Liver (tissue), 9 donors: ENCODE results near the gene LPP. TPM values are rescaled to one million over a fixed set of nuclear protein-coding genes. Genes with fewer than 3 reads are reported as not detected.
A peak's percentile ranks its signal among the peaks of the same experiment; 100 is the strongest.

Source experiments
- DNase-seq: peaks from one replicate; pipeline ENCODE4 v3.0.0-alpha.2; 2017; ENCODE audit warnings: low spot score
- H3K27ac ChIP-seq, 2 donors: one replicate each; pipeline ENCODE4 v1.7.0; 2013; ENCODE audit warnings: inconsistent platforms in 2 of 2, low read length in 2 of 2, control low read depth in 1 of 2, low read depth in 1 of 2, mild to moderate bottlenecking in 1 of 2
- H3K27me3 ChIP-seq, 4 donors: one replicate each; pipeline versions ENCODE4 v1.6.1 to v1.7.0; 2013; ENCODE audit warnings: low read length in 3 of 4, inconsistent platforms in 1 of 4, mild to moderate bottlenecking in 1 of 4, moderate library complexity in 1 of 4; ENCODE audit not compliant: control insufficient read depth in 4 of 4, insufficient read depth in 4 of 4
- H3K36me3 ChIP-seq, 4 donors: one replicate each; pipeline versions ENCODE4 v1.6.1 to v1.7.0; 2013; ENCODE audit warnings: low read length in 3 of 4, mild to moderate bottlenecking in 3 of 4, low read depth in 1 of 4, moderate library complexity in 1 of 4; ENCODE audit not compliant: control insufficient read depth in 4 of 4, insufficient read depth in 3 of 4
- H3K4me1 ChIP-seq, 4 donors: one replicate each; pipeline versions ENCODE4 v1.6.1 to v1.7.0; 2013; ENCODE audit warnings: low read length in 3 of 4, mild to moderate bottlenecking in 3 of 4, moderate library complexity in 1 of 4; ENCODE audit not compliant: control insufficient read depth in 4 of 4, insufficient read depth in 4 of 4
- H3K4me3 ChIP-seq, 3 donors: one replicate each; pipeline versions ENCODE4 v1.6.1 to v1.7.0; 2013; ENCODE audit warnings: low read length in 3 of 3, control low read depth in 1 of 3, low read depth in 1 of 3, mild to moderate bottlenecking in 1 of 3
- H3K9ac ChIP-seq, 2 donors: one replicate each; pipeline ENCODE4 v1.7.0; 2013; ENCODE audit warnings: low read length in 2 of 2, mild to moderate bottlenecking in 2 of 2, moderate library complexity in 2 of 2, control low read depth in 1 of 2, low read depth in 1 of 2
- H3K9me3 ChIP-seq, 4 donors: one replicate each; pipeline versions ENCODE4 v1.6.1 to v1.7.0; 2013; ENCODE audit warnings: low read length in 3 of 4; ENCODE audit not compliant: control insufficient read depth in 4 of 4
- CTCF ChIP-seq: fragments of 150-350 bp; IDR thresholded peaks from 2 replicates; pipeline ENCODE4 v1.5.1; 2017; ENCODE audit warnings: improper control_type of control experiment, low read depth, low read length; ENCODE audit not compliant: missing input control
- EGR1 ChIP-seq, 2 donors: IDR thresholded peaks; 2 replicates each; pipeline ENCODE4 v1.6.1; 2016 to 2018; ENCODE audit warnings: antibody characterized with exemption in 2 of 2, low read depth in 2 of 2
- FOXA1 ChIP-seq: IDR thresholded peaks from 2 replicates; pipeline ENCODE4 v1.6.1; 2016; ENCODE audit warnings: antibody characterized with exemption
- FOXA2 ChIP-seq: IDR thresholded peaks from 2 replicates; pipeline ENCODE4 v1.6.1; 2016; ENCODE audit warnings: antibody characterized with exemption
- GABPA ChIP-seq, 2 donors: IDR thresholded peaks in 1 of 2; conservative IDR thresholded peaks in 1 of 2; 2 replicates each; pipeline ENCODE4 v1.6.1; 2016; ENCODE audit warnings: antibody characterized with exemption in 2 of 2, mild to moderate bottlenecking in 1 of 2, moderate library complexity in 1 of 2
- HNF4A ChIP-seq, 2 donors: conservative IDR thresholded peaks; 2 replicates each; pipeline ENCODE4 v1.6.1; 2016; ENCODE audit warnings: antibody characterized with exemption in 2 of 2, mild to moderate bottlenecking in 2 of 2
- HNF4G ChIP-seq: IDR thresholded peaks from 2 replicates; pipeline ENCODE4 v1.6.1; 2016; ENCODE audit warnings: antibody characterized with exemption
- JUND ChIP-seq, 2 donors: IDR thresholded peaks; 2 replicates each; pipeline ENCODE4 v1.6.1; 2016; ENCODE audit warnings: antibody characterized with exemption in 2 of 2
- MAX ChIP-seq: IDR thresholded peaks from 2 replicates; pipeline ENCODE4 v1.6.1; 2016; ENCODE audit warnings: antibody characterized with exemption
- NR2F2 ChIP-seq: IDR thresholded peaks from 2 replicates; pipeline ENCODE4 v1.6.1; 2016; ENCODE audit warnings: antibody characterized with exemption
- RAD21 ChIP-seq, 2 donors: IDR thresholded peaks; 2 replicates each; pipeline ENCODE4 v1.6.1; 2016; ENCODE audit warnings: antibody characterized with exemption in 2 of 2, mild to moderate bottlenecking in 2 of 2
- RXRA ChIP-seq, 2 donors: IDR thresholded peaks; 2 replicates each; pipeline ENCODE4 v1.6.1; 2017 to 2018; ENCODE audit warnings: antibody characterized with exemption in 2 of 2, mild to moderate bottlenecking in 1 of 2
- SP1 ChIP-seq: IDR thresholded peaks from 2 replicates; pipeline ENCODE4 v1.6.1; 2018; ENCODE audit warnings: antibody characterized with exemption, mild to moderate bottlenecking
- TAF1 ChIP-seq: conservative IDR thresholded peaks from 2 replicates; pipeline ENCODE4 v1.6.1; 2016; ENCODE audit warnings: antibody characterized with exemption, mild to moderate bottlenecking
- YY1 ChIP-seq: IDR thresholded peaks from 2 replicates; pipeline ENCODE4 v1.6.1; 2016; ENCODE audit warnings: antibody characterized with exemption, mild to moderate bottlenecking
- ZBTB33 ChIP-seq: IDR thresholded peaks from 2 replicates; pipeline ENCODE4 v1.6.1; 2016; ENCODE audit warnings: antibody characterized with exemption
- WGBS: extraction: QIAGEN DNeasy Blood & Tissue Kit; methylation state at CpG from one replicate; pipeline ENCODE4 v1.1.7; 2013; 5-methylcytosine and 5-hydroxymethylcytosine counted together
- polyA plus RNA-seq, 2 donors: library from polyadenylated mRNA; stranded (reverse) in 1 of 2; unstranded in 1 of 2; fragments of 200-250 nt in 1 of 2; fragments of >200 nt in 1 of 2; fragmentation: Nextera tagmentation in 1 of 2; extraction: Ambion mirVana in 1 of 2; gene quantifications; one replicate each; pipeline versions ENCODE4 v1.2.1 to v1.2.3, GENCODE V29; 2013 to 2015
- total RNA-seq, 2 donors: library from RNA; depleted of rRNA; stranded (reverse); fragments of >200 nt; gene quantifications; one replicate each; pipeline ENCODE4 v1.2.3, GENCODE V29; 2014
- TF ChIP-seq, protein P1 (sequence below): IDR thresholded peaks from 2 replicates; pipeline ENCODE4 v1.6.1; 2016; ENCODE audit warnings: antibody characterized with exemption, mild to moderate bottlenecking
- TF ChIP-seq, protein P2 (sequence below): IDR thresholded peaks from 2 replicates; pipeline ENCODE4 v1.6.1; 2016; ENCODE audit warnings: antibody characterized with exemption
- donor health status: healthy.
- donor health status: healthy.
- donor health status: healthy.
- donor health status: healthy.
- donor health status: healthy.

LPP gene
- total and polyA plus RNA-seq, 4 donors = 3.3 to 53.7 (median 28.2) TPM

GRCh38 chr3:188283347-188283746, 129.4 kb downstream of the LPP start (continued):
- TF ChIP-seq RAD21 (IDR thresholded peaks at IDR 0.05) = peak; percentile 80 to 85
- peak; percentile 54 for TF ChIP-seq ZBTB33
- peak; percentile 69 for TF ChIP-seq MAX
- peak; percentile 42 for TF ChIP-seq FOXA1
- TF ChIP-seq GABPA (IDR thresholded peaks at IDR 0.05 in 1 of 2, conservative IDR thresholded peaks at IDR 0.05 in 1 of 2) = no peak
- TF ChIP-seq JUND (IDR thresholded peaks at IDR 0.05) = peak; percentile 69 to 74

GRCh38 chr3:188284455-188285212, 130.7 kb downstream of the LPP start:
- Histone ChIP-seq H3K27me3 (no peaks in the 10 kb centered on the region), H3K9me3 (no peaks in the 10 kb centered on the region), H3K27ac (no peak overlapping the region), H3K36me3 (no peaks in the 10 kb centered on the region), H3K4me3 (no peak overlapping the region), H3K4me1 (peaks cover 12 to 33% (median 28%) of the 10 kb centered on the region in 4 donors), H3K9ac (no peak overlapping the region)
- 93% methylated on average over 9 of the region's 9 CpGs for WGBS
- no peak for DNase-seq
- TF ChIP-seq RXRA (IDR thresholded peaks at IDR 0.05) (no peak), HNF4A (conservative IDR thresholded peaks at IDR 0.05) (no peak), ZBTB33 (no peak), NR2F2 (no peak), SP1 (no peak), GABPA (IDR thresholded peaks at IDR 0.05 in 1 of 2, conservative IDR thresholded peaks at IDR 0.05 in 1 of 2) (no peak), FOXA1 (no peak), EGR1 (IDR thresholded peaks at IDR 0.05; ENCODE audit: low read depth in 2 of 2) (no peak), YY1 (no peak), HNF4G (no peak), CTCF (no peak), MAX (no peak), TAF1 (no peak), JUND (IDR thresholded peaks at IDR 0.05) (no peak), RAD21 (IDR thresholded peaks at IDR 0.05) (no peak), FOXA2 (no peak)
- TF ChIP-seq, protein P1, sequence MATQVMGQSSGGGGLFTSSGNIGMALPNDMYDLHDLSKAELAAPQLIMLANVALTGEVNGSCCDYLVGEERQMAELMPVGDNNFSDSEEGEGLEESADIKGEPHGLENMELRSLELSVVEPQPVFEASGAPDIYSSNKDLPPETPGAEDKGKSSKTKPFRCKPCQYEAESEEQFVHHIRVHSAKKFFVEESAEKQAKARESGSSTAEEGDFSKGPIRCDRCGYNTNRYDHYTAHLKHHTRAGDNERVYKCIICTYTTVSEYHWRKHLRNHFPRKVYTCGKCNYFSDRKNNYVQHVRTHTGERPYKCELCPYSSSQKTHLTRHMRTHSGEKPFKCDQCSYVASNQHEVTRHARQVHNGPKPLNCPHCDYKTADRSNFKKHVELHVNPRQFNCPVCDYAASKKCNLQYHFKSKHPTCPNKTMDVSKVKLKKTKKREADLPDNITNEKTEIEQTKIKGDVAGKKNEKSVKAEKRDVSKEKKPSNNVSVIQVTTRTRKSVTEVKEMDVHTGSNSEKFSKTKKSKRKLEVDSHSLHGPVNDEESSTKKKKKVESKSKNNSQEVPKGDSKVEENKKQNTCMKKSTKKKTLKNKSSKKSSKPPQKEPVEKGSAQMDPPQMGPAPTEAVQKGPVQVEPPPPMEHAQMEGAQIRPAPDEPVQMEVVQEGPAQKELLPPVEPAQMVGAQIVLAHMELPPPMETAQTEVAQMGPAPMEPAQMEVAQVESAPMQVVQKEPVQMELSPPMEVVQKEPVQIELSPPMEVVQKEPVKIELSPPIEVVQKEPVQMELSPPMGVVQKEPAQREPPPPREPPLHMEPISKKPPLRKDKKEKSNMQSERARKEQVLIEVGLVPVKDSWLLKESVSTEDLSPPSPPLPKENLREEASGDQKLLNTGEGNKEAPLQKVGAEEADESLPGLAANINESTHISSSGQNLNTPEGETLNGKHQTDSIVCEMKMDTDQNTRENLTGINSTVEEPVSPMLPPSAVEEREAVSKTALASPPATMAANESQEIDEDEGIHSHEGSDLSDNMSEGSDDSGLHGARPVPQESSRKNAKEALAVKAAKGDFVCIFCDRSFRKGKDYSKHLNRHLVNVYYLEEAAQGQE = no peak
- TF ChIP-seq, protein P2, sequence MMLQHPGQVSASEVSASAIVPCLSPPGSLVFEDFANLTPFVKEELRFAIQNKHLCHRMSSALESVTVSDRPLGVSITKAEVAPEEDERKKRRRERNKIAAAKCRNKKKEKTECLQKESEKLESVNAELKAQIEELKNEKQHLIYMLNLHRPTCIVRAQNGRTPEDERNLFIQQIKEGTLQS = no peak
